GM12878 (cell line): Measurements from ENCODE around the gene HS6ST3. TPM values are rescaled to one million over a fixed set of nuclear protein-coding genes. Genes with fewer than 3 reads are reported as not detected.
A peak's percentile ranks its signal among the peaks of the same experiment; 100 is the strongest.

Source experiments
- ATAC-seq: fragments of 200-7000 bp; cut with Tn5 transposase; 3 replicates; pipeline ENCODE4 v1.9.1; 2020; ENCODE audit warnings: mild to moderate bottlenecking, moderate library complexity
- BruUV-seq: library from RNA; stranded (reverse); fragments of 400-500 nt; replicated peaks from 2 replicates; lab custom pipeline; 2021; lab: Mats Ljungman, UMichigan
- CTCF ChIA-PET: fragments of 300-600 bp; sonication (Branson Sonifier 250); formaldehyde crosslinking; extraction: SDS; loops from one replicate; lab custom pipeline; 2021; ENCODE audit warnings: inconsistent platforms; lab: Yijun Ruan, JAX
- POLR2A ChIA-PET: fragments of 350-600 bp; formaldehyde crosslinking; extraction: SDS; loops from one replicate; lab custom pipeline; 2021; ENCODE audit warnings: inconsistent platforms; lab: Charles Lee
- RAD21 ChIA-PET: fragments of 300-600 bp; sonication (Branson Sonifier 250); formaldehyde crosslinking; loops from one replicate; lab custom pipeline; 2023; ENCODE audit warnings: antibody characterized with exemption; ENCODE audit not compliant: unreplicated experiment; lab: Charles Lee
- SMC1A ChIA-PET: fragments of 300-600 bp; sonication (Branson Sonifier 250); formaldehyde crosslinking; loops from one replicate; lab custom pipeline; 2023; ENCODE audit not compliant: unreplicated experiment, uncharacterized antibody; lab: Charles Lee
- DNase-seq: peaks from one replicate; pipeline ENCODE4 v3.0.0-alpha.2; 2011; ENCODE audit warnings: low read depth, low spot score
- FAIRE-seq: peaks from 3 replicates; lab custom pipeline; 2011; peaks lifted over from hg19 to GRCh38; lab: Jason Lieb, UNC
- H2AFZ ChIP-seq: 2 replicates; pipeline ENCODE4 v1.6.0; 2011; ENCODE audit warnings: low read depth, low read length, control low read depth; ENCODE audit not compliant: control insufficient read depth
- H3K27ac ChIP-seq: 2 replicates; pipeline ENCODE4 v1.5.1; 2011; ENCODE audit warnings: control low read depth; ENCODE audit not compliant: control insufficient read depth, insufficient read depth
- H3K27me3 ChIP-seq, 2 experiments: replicated peaks in 1 of 2; 2 replicates each; pipeline versions ENCODE4 v1.6.0 to v1.6.1; 2011; ENCODE audit warnings: low read length in 1 of 2; ENCODE audit not compliant: control insufficient read depth in 2 of 2, insufficient read depth in 2 of 2
- H3K36me3 ChIP-seq, 2 experiments: 2 replicates each; pipeline ENCODE4 v1.5.1; 2011; ENCODE audit warnings: low read length in 1 of 2; ENCODE audit not compliant: control insufficient read depth in 2 of 2, insufficient read depth in 2 of 2
- H3K4me1 ChIP-seq: 2 replicates; pipeline ENCODE4 v1.6.1; 2011; ENCODE audit warnings: mild to moderate bottlenecking, low read length, moderate library complexity, mixed read lengths; ENCODE audit not compliant: control insufficient read depth, insufficient read depth
- H3K4me2 ChIP-seq: 2 replicates; pipeline ENCODE4 v1.6.0; 2011; ENCODE audit warnings: control low read depth; ENCODE audit not compliant: control insufficient read depth, insufficient read depth
- H3K4me3 ChIP-seq: fragments of 200-600 bp; sonication (generic); 2 replicates; pipeline ENCODE4 v1.5.1; 2016
- H3K79me2 ChIP-seq: 2 replicates; pipeline ENCODE4 v1.6.0; 2011; ENCODE audit warnings: low read length; ENCODE audit not compliant: control insufficient read depth, insufficient read depth
- H3K9ac ChIP-seq: 2 replicates; pipeline ENCODE4 v1.8.0; 2011; ENCODE audit warnings: low read length, control low read depth, mixed read lengths; ENCODE audit not compliant: control insufficient read depth, insufficient read depth
- H3K9me3 ChIP-seq: replicated peaks from 3 replicates; pipeline ENCODE4 v1.5.1; 2011; ENCODE audit warnings: mild to moderate bottlenecking, low read length; ENCODE audit not compliant: control insufficient read depth, insufficient read depth
- H4K20me1 ChIP-seq: 2 replicates; pipeline ENCODE4 v1.6.0; 2011; ENCODE audit not compliant: control insufficient read depth, insufficient read depth
- BHLHE40 ChIP-seq, 2 experiments: fragments of 450-650 bp in 1 of 2; IDR thresholded peaks; 2 replicates each; pipeline ENCODE4 v1.6.1; 2011 to 2017; ENCODE audit warnings: low read depth in 2 of 2, borderline replicate concordance in 1 of 2, improper control_type of control experiment in 1 of 2, low read length in 1 of 2, mild to moderate bottlenecking in 1 of 2
- CTCF ChIP-seq, 3 experiments: IDR thresholded peaks in 2 of 3; conservative IDR thresholded peaks in 1 of 3; 2 replicates each; pipeline ENCODE4 v1.5.1; 2011; ENCODE audit warnings: low read depth in 3 of 3, low read length in 3 of 3, mild to moderate bottlenecking in 3 of 3, control low read depth in 2 of 3, moderate library complexity in 2 of 3, inconsistent platforms in 1 of 3, mixed read lengths in 1 of 3; ENCODE audit not compliant: control insufficient read depth in 2 of 3, insufficient read depth in 1 of 3; ENCODE audit errors: extremely low read depth in 1 of 3
- HDGF ChIP-seq: fragments of 450-650 bp; IDR thresholded peaks from 2 replicates; pipeline ENCODE4 v1.6.1; 2016; ENCODE audit warnings: antibody characterized with exemption
- IRF5 ChIP-seq: fragments of 450-650 bp; IDR thresholded peaks from 2 replicates; pipeline ENCODE4 v1.6.1; 2017; ENCODE audit warnings: borderline replicate concordance
- PAX8 ChIP-seq: fragments of 450-650 bp; IDR thresholded peaks from 2 replicates; pipeline ENCODE4 v1.6.1; 2017; ENCODE audit warnings: mild to moderate bottlenecking, moderate library complexity
- RAD21 ChIP-seq: IDR thresholded peaks from 2 replicates; pipeline ENCODE4 v1.6.1; 2011; ENCODE audit warnings: mild to moderate bottlenecking, low read depth, low read length, moderate library complexity; ENCODE audit not compliant: insufficient read depth
- RUNX3 ChIP-seq: IDR thresholded peaks from 2 replicates; pipeline ENCODE4 v1.6.1; 2012; ENCODE audit warnings: low read length, inconsistent platforms
- SMARCA5 ChIP-seq: fragments of 450-650 bp; IDR thresholded peaks from 2 replicates; pipeline ENCODE4 v1.6.1; 2017; ENCODE audit warnings: mild to moderate bottlenecking
- SMC3 ChIP-seq: IDR thresholded peaks from 2 replicates; pipeline ENCODE4 v1.6.1; 2011; ENCODE audit warnings: low read length, improper control_type of control experiment, borderline replicate concordance
- STAT1 ChIP-seq: fragments of 450-650 bp; conservative IDR thresholded peaks from 2 replicates; pipeline ENCODE4 v1.6.1; 2014; ENCODE audit warnings: antibody characterized with exemption, mild to moderate bottlenecking
- USF2 ChIP-seq: IDR thresholded peaks from 2 replicates; pipeline ENCODE4 v1.6.1; 2011; ENCODE audit warnings: low read depth, low read length, improper control_type of control experiment, borderline replicate concordance
- YY1 ChIP-seq: IDR thresholded peaks from 2 replicates; pipeline ENCODE4 v1.6.1; 2011; ENCODE audit warnings: low read depth, mild to moderate bottlenecking, low read length
- WGBS: methylation state at CpG from one replicate; pipeline ENCODE4 v1.1.6; 2016; ENCODE audit warnings: low lambda C conversion rate; ENCODE audit not compliant: insufficient replicate concordance, insufficient coverage; ENCODE audit errors: missing lambda C conversion rate; 5-methylcytosine and 5-hydroxymethylcytosine counted together
- in situ Hi-C: fragments of 300-500 bp; cut with MboI; formaldehyde crosslinking; loops from 9 replicates; pipeline ENCODE4 v1.14.3; 2018; ENCODE audit warnings: mixed read lengths
- intact Hi-C: fragments of 100-400 bp; cut with micrococcal nuclease; formaldehyde crosslinking; loops from one replicate; pipeline ENCODE4 v1.14.2; 2022; ENCODE audit not compliant: unreplicated experiment
- polyA plus RNA-seq, 11 experiments: library from polyadenylated mRNA; depleted of rRNA in 4 of 11; unstranded in 6 of 11; stranded (reverse) in 5 of 11; fragments of >200 nt; fragmentation: Nextera tagmentation in 4 of 11; fragmentation: Illumina TruSeq in 1 of 11; extraction: Ambion mirVana in 4 of 11; extraction: Trizol in 1 of 11; gene quantifications; 1 replicate in 1 of 11; 2 replicates in 10 of 11; pipeline versions ENCODE4 v1.2.1 to v1.2.3, GENCODE V29; 2011 to 2016; ENCODE audit warnings: inconsistent platforms in 2 of 11, missing spikeins in 2 of 11, low read depth in 1 of 11
- total RNA-seq, 4 experiments: library from RNA; depleted of rRNA in 3 of 4; stranded (reverse); fragments of >200 nt in 3 of 4; fragmentation: Illumina TruSeq in 1 of 4; extraction: Trizol in 1 of 4; gene quantifications; 2 replicates each; pipeline versions ENCODE4 v1.2.1 to v1.2.3, GENCODE V29; 2013 to 2021

Gene HS6ST3
- total and polyA plus RNA-seq, 10 of the 15 experiments (the other 5 are each of a cell fraction or from before 2014, with no cell fraction given) = under 0.01 to 2.9 TPM; not detected in 8

- no peak for ATAC-seq
- Histone ChIP-seq H3K79me2 (no peaks in the 10 kb centered on the region), H3K4me1 (no peaks in the 10 kb centered on the region), H2AFZ (no peak overlapping the region), H3K36me3 (no peaks in the 10 kb centered on the region), H3K27ac (no peak overlapping the region), H3K9me3 (no peaks in the 10 kb centered on the region), H3K4me3 (no peak overlapping the region), H4K20me1 (no peaks in the 10 kb centered on the region), H3K4me2 (no peak overlapping the region), H3K27me3 (no peaks in the 10 kb centered on the region), H3K9ac (no peak overlapping the region)
- in situ Hi-C loops (no loop called here), intact Hi-C loops (loop anchor here (1.0 kb wide), 1 partner anchor 797 kb away; no protein-coding TSS in a partner anchor)
- no peak for FAIRE-seq
- TF ChIP-seq RAD21 = peak; percentile 44; the same call in 1 of the 2 replicates
- TF ChIP-seq PAX8 = no peak
- no peak for TF ChIP-seq IRF5
- TF ChIP-seq RUNX3 = no peak
- TF ChIP-seq STAT1 = no peak
- TF ChIP-seq USF2 = no peak
- peak; percentile 26; the same call in 1 of the 2 replicates for TF ChIP-seq SMC3
- TF ChIP-seq HDGF = no peak
- TF ChIP-seq SMARCA5 = no peak
- TF ChIP-seq BHLHE40 (IDR thresholded peaks at IDR 0.05; ENCODE audit: borderline replicate concordance in 1 of 2, low read depth in 2 of 2, low read length in 1 of 2) = no peak
- no peak for TF ChIP-seq YY1
- peak; percentile 31 to 35 (median 32); a peak in 2 of 6 replicates for TF ChIP-seq CTCF (IDR thresholded peaks at IDR 0.05 in 2 of 3, conservative IDR thresholded peaks at IDR 0.05 in 1 of 3; ENCODE audit: control insufficient read depth in 2 of 3, extremely low read depth in 1 of 3, insufficient read depth in 1 of 3, low read depth in 3 of 3, low read length in 3 of 3)
- no peak for DNase-seq
- ChIA-PET CTCF (interaction anchor here (0.7 to 4.8 kb wide), 16 partner anchors 10 to 798 kb away, joined by 3 to 47 read pairs (median 4); no protein-coding TSS in a partner anchor), POLR2A (no interaction called here), RAD21 (interaction anchor here (1.5 to 2.6 kb wide), 2 partner anchors 796 to 1193 kb away, joined by 3 to 33 read pairs; no protein-coding TSS in a partner anchor), SMC1A (interaction anchor here (0.6 to 2.3 kb wide), 9 partner anchors 9 to 965 kb away, joined by 3 to 10 read pairs (median 5); no protein-coding TSS in a partner anchor)
- WGBS = 0% methylated on average over 4 of the region's 4 CpGs
- BruUV-seq = no TSS peak
Observed at GRCh38 chr13:96817336-96817941, 727.5 kb downstream of the HS6ST3 start.
